ENCODE measurements around the gene MGAT5.

Gene MGAT5

GRCh38 chr2:134432435-134432883, 178.6 kb downstream of the MGAT5 start:
- no peak for DNase-seq

- DNase-seq = no peak
These were observed 179.6 kb downstream of the MGAT5 start for GRCh38 chr2:134433469-134433868.

GRCh38 chr2:134433979-134434378, 180.1 kb downstream of the MGAT5 start:
- no peak for DNase-seq

- DNase-seq = no peak
These were observed 181.6 kb downstream of the MGAT5 start for GRCh38 chr2:134435505-134435904.

GRCh38 chr2:134435936-134436335, 182.1 kb downstream of the MGAT5 start:
- no peak for DNase-seq

GRCh38 chr2:134436706-134437105, 182.8 kb downstream of the MGAT5 start:
- no peak for DNase-seq

- DNase-seq = no peak
These were observed 184.5 kb downstream of the MGAT5 start for GRCh38 chr2:134438371-134438770.

- DNase-seq = no peak
These were observed 186.6 kb downstream of the MGAT5 start for GRCh38 chr2:134440336-134440909.

GRCh38 chr2:134441153-134441863, 187.4 kb downstream of the MGAT5 start:
- DNase-seq = no peak

GRCh38 chr2:134443814-134444480, 190.1 kb downstream of the MGAT5 start:
- DNase-seq = no peak

GRCh38 chr2:134445116-134445515, 191.2 kb downstream of the MGAT5 start:
- no peak for DNase-seq

GRCh38 chr2:134445985-134446382, 192.1 kb downstream of the MGAT5 start:
- no peak for DNase-seq

GRCh38 chr2:134446383-134447017, 192.6 kb downstream of the MGAT5 start:
- DNase-seq = no peak

GRCh38 chr2:134447669-134448068, 193.8 kb downstream of the MGAT5 start:
- no peak for DNase-seq

- no peak for DNase-seq
These were observed 194.8 kb downstream of the MGAT5 start for GRCh38 chr2:134448650-134449049.

- DNase-seq = no peak
These were observed 195.3 kb downstream of the MGAT5 start for GRCh38 chr2:134449157-134449556.

GRCh38 chr2:134449751-134450513, 196.1 kb downstream of the MGAT5 start:
- no peak for DNase-seq

- no peak for DNase-seq
These were observed 197.4 kb downstream of the MGAT5 start for GRCh38 chr2:134451347-134451630.

GRCh38 chr2:134452042-134452733, 198.3 kb downstream of the MGAT5 start:
- DNase-seq = no peak

GRCh38 chr2:134453476-134453875, 199.6 kb downstream of the MGAT5 start:
- DNase-seq = no peak

- DNase-seq = no peak
These were observed 200.1 kb downstream of the MGAT5 start for GRCh38 chr2:134453973-134454372.

- no peak for DNase-seq
These were observed 200.6 kb downstream of the MGAT5 start for GRCh38 chr2:134454426-134454825.

- DNase-seq = no peak
These were observed 201.1 kb downstream of the MGAT5 start for GRCh38 chr2:134454931-134455330.

Measured in activated T-cell treated with anti-CD3 and anti-CD28 coated beads for 4 hours (primary cell).